ENCODE measurements around the gene PKP4.

DNA sequence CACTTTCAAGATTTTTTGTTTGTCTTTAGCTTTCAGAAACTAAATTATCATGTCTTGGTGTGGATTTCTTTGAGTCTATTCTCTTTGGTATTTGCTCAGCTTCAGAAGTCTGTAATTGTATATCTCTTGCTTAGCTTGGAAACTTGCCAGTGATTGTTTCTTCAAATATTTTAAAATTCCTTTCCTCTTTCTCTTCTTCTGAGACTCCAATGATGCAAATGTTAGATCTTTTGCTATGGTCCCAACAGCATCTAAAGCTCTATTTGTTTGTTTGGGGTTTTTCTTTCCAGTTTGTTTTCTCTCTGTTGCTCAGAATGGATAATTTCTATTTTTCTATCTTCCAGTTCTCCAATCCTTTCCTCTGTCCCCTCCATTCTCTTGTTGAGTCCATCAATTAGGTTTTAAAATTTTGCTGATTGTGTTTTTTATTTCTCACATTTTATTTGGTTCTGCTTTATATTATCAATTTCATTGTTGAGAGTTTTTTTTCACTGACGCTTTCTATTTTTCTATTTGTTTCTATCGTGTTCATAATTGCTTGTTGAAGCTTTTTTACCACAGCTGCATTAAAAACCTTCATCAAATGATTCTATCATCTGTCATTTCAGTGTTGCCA lies 256.9 kb downstream of the PKP4 start:
- no peak for TF ChIP-seq SP1 (IDR thresholded peaks at IDR 0.05)
- TF ChIP-seq TARDBP (IDR thresholded peaks at IDR 0.05) = no peak
- no peak for TF ChIP-seq BHLHE40 (IDR thresholded peaks at IDR 0.05; ENCODE audit: borderline replicate concordance)
- TF ChIP-seq ARNT (IDR thresholded peaks at IDR 0.05) = no peak
- TF ChIP-seq FOXM1 (IDR thresholded peaks at IDR 0.05; ENCODE audit: borderline replicate concordance) = no peak
- no peak for TF ChIP-seq CTBP1 (IDR thresholded peaks at IDR 0.05; ENCODE audit: borderline replicate concordance)
- no peak for TF ChIP-seq FOXA1 (IDR thresholded peaks at IDR 0.05)
